Renal cortical epithelial cell (primary cell): ENCODE measurements around the gene MITF. TPM values are rescaled to one million over a fixed set of nuclear protein-coding genes. Genes with fewer than 3 reads are reported as not detected.
"Not testable (repeated sequence)": the region's sequence is repeated elsewhere in the genome, so short reads cannot be mapped to it uniquely, and the experiment has no call there.

Experiments
- DNase-seq: peaks from one replicate; pipeline ENCODE4 v3.0.0-alpha.2; 2011; ENCODE audit warnings: low read depth
- total RNA-seq: library from RNA; depleted of rRNA; stranded (reverse); fragments of >200 nt; gene quantifications from 2 replicates; pipeline ENCODE4 v1.2.3, GENCODE V29; 2014

Gene MITF
- total RNA-seq, 1 donor from 2014 or later, result 109 TPM

DNA sequence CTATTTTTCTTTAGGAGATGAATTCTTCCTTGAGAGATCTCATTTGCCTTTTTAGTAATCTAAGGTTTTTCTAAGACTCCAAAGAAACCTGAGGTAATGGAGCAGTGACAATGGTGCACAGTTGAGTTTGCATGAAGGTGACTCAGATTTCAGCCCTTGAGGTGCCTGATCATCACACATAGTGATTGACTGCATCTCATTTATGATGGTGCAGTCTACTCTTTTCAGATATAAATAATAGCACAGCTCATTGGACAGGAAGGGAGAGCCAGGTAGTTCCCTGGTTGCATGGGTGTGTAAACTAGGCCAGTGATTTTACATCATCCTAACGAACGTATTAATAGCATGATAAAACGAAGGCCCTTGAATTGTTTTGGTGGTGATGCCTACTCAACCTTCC lies 174.2 kb downstream of the MITF start:
- DNase-seq, result no peak

DNA sequence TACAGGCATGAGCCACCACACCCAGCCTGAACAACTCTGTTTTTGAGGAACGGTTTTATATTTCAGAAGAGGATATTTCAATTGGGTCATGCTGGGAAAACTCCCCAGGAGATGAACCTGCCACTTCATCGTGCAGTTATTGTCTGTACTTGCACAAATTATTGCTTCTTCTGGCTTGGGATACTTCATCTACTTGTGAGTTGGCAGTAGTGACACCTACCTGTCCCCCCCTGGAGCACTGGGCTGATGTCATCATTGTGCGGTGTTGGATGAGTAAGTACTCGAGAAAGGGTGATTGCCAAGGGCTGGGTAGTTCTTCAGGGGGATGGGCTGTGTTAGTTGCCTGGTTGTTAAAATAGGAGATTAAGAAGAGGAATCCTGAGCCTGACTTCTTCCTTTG lies 175.1 kb downstream of the MITF start:
- DNase-seq, result peak; percentile 57

DNA sequence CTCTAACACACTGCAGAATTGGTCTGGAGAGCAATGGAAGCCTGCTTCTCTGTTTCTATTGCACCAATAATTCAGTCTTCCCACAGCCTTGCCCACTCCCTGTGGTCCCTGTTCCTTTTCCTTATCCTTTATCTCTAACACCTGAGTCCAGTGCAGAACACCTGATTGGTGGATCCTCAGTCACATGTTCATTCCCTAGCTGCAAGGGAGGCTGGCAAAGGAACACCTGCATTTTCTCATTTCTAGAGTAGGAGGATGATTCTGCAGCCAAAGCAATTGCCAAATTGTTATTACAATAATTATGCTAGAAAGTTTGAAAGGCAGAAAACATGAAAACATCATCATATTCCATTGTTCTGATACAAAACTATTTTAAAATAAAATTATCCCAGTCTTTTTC lies 176.5 kb downstream of the MITF start:
- no peak for DNase-seq

DNA sequence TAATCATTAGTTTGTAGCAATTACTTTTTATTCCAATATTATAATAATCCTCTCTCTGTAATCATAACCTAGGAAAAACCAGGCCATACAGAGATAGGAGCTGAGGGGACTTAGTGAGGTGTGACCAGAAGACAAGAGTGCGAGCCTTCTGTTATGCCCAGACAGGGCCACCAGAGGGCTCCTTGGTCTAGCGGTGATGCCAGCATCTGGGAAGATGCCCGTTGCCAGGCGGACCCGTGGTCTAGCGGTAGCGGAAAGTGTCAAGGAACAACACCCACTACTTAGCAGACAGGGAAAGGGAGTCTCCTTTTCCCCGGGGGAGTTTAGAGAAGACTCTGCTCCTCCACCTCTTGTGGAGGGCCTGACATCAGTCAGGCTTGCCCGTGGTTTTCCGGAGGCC lies 180.7 kb downstream of the MITF start:
- DNase-seq, result not testable (repeated sequence)

DNA sequence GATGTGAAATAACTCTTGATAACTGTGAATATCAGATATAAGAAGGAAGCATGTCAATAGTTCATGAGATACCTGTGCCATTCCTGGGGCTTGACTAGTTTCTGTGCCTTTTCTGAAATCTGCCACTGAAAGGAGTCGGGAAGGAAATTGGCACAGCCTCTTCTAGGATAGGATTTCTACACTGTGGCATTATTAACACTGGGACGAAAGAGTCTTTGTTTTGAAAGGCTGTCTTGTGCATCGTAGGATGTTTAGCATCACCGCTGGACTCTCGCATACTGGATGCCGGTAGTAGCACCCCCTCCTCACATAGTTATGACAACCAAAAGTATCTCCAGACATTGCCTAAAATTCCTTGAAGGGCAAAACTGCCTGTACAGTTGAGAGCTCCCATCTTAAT lies 182.4 kb downstream of the MITF start:
- no peak for DNase-seq

DNA sequence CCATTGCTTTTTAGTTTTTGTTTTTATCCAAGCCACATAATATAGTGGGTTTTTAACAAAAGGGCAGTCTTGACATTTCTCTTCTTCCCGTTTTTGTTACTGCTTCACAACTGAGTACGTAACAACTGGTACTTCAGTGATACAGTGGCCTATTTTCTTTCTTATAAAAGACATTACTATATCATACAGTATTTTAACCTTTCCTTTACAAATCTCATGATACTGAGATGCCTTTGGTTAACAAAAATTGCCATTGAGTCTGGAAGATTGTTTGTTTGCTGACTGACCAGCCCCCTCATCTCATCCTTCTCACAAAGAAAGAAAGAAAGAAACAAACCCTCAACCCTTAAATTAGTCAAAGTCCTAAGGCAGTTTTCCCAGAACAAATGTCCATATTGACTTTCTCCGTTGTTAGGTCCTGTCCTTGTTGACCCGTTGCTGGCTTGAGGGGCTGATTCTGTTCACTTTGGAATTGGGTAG lies 183.3 kb downstream of the MITF start:
- DNase-seq, result no peak

DNA sequence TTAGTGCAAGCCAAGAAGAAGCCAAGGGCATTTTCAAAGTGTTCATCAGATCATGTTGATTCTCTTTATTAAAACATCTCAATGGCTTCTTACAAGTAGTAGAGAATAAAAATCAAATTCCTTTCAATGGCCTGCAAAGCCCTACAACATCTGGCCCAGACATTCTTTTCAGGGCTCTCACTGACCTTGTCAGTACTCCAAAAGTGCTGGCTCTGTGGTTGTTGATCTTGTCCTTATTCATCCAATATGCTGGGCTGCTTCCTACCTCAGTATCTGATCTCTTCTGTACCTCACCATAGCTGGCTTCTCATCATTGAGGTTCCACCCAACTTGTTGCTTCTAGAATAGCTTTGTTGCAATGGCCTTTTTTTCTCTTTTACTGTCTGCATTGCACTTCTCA lies 186.2 kb downstream of the MITF start:
- no peak for DNase-seq

DNA sequence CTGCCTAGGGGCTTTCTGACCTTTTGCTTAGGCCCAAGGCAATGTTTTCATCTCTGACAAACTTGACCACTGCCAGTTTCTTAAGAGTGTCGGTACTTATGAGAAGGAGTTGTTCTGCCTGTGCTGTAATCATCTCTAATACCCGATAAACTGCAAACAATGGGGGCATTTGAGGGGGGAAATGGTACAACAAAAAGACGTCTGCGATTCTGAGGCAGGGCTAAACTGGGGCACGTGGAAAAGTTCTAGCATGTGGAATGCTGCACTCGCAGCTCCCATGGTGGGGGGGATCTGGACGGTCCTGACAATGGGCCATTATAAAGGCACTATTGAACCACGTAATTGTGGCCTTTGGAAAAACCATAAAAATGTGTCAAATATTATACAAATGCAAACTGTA lies 187.1 kb downstream of the MITF start:
- DNase-seq, result no peak

DNA sequence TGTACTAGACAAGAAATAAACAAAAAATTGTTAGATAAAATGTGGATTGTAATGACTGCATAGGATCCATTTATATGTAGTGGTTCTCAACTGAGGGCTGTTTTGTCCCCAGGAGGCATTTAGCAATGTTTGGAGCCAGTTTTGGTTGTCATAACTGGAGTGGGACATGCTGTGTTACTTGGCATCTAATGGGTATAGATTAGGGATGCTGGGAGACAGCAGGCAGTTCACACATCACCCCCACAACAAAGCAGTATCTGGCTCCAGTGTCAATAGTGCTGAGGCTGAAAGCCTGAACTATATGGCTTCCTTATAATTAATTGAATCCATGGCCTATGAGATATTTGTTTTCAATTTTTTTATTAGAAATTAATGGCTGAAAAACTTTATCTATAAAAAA lies 188.3 kb downstream of the MITF start:
- no peak for DNase-seq

DNA sequence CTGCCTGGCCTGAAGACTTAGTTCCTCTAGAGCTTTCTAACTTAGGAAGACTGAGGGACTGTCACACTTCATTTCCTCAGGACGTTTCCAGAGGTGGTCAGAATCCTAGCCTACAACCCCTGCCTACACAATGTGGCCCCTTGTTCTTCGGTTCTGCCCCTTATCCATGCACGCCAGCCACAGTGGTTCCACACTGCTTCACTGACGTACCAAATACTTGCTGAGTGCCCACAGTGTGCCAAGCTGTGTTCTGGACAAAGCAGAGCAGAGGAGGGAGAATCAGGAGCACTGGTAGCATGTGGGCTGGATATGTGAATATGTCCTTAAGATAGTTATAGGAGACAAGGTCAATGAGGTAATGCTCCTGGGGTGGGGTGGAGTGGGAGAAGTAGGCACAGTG lies 189.8 kb downstream of the MITF start:
- no peak for DNase-seq

DNA sequence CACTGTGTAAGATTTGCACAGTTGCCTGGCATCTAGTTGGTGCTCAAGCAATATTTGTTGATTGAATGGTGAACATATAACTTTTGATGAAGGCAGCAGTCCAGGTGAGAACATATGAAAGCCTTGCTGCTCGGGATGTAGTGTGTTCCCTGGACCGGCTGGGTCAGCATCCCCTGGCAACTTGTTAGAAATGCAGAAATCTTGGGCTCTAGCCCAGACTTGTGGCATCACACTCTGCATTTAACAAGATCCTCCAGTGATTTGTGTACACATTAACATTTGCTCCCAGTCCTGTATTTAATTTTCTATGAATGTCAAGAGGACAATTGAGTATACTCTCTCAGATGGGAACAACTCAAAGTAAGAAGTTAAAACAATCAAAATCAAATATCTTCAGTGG lies 191.3 kb downstream of the MITF start:
- DNase-seq, result peak; percentile 64

DNA sequence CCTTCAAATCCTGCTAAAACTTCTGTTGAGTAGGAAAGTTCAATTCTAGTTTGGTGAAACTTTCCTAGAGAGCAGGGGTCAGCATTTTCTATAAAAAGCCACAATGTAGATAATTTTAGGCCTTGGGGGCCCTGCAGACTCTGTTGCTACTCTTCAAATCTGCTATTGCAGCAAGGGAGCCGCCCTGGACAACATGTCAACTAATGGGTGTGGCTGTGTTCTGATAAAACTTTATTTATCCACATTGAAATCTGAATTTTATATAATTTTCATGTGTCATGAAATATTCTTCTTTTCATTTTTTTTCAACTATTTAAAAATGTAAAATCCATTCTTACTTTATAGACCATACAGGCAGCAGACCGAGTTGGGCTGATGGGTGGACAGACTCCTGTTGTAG lies 192.8 kb downstream of the MITF start:
- no peak for DNase-seq

DNA sequence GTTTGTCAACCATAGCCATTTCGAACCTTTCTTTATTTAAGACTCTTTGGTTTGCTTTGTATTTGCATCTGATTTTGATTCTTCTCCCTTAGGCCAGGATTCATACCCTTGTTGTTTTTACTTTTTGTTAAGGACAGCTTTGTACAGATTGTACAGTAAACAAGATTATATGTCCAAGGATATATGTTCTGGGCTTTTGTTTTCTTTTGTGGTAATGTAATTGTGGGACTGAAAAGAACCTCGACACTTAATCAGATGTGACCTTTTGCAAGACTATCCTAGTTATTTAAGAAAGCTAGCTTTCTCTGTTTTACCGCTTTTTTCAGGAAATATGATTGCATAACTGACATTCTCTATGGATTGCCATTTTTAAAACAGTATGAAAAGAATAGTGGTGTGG lies 193.2 kb downstream of the MITF start:
- DNase-seq, result no peak

DNA sequence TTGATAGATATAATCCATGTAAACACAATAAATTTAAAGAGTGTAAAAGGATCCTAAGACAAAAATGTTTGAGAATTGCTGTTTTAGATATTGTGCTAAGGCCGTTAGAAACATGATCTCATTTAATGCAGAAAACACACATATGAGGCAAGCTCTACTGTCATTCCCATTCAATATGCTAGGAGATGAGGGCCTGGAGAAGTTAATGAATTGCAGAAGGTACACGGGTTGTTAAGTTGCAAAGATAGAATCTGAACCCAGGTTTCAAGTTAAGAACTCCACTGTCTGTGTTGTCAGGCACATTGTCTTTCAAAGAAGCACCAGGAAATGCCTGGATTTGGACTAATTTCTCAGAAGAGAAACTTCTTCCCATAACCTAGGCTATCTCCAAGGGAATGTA lies 195.1 kb downstream of the MITF start:
- peak; percentile 53 for DNase-seq

DNA sequence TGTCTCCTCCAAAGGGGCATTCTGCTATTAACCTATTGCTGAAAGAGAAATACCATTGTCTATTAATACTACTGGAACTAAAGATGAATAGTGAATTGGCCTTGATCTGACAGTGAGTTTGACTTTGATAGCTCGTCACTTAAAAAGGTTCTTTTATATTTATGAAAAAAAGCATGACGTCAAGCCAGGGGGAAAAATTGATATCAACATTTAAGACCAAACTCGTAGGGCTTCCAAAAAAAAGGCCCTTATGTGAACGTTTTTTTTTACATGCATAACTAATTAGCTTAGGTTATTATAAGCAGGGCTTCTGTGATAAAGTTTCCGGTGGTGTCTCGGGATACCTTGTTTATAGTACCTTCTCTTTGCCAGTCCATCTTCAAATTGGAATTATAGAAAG lies 197.0 kb downstream of the MITF start:
- DNase-seq, result no peak

DNA sequence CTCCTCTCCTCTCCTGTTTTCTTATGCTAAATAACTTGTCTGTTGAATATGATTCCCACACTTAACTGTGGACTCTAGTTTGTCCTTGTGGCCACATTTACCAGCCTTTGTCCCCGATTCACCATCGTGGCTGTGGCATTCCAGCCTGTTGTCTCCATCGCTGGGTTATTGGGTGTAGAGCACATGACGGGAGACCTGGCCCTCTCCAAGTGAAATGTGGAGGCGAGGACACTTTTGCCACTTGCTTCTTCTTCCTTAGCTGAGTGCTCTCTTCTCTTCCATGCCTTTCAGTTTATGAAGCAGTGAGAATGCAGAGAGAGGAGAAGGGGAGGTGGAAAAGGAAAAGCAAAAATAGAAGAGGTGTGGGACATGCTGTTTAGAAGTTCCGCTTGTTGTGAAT lies 198.8 kb downstream of the MITF start:
- DNase-seq, result no peak

DNA sequence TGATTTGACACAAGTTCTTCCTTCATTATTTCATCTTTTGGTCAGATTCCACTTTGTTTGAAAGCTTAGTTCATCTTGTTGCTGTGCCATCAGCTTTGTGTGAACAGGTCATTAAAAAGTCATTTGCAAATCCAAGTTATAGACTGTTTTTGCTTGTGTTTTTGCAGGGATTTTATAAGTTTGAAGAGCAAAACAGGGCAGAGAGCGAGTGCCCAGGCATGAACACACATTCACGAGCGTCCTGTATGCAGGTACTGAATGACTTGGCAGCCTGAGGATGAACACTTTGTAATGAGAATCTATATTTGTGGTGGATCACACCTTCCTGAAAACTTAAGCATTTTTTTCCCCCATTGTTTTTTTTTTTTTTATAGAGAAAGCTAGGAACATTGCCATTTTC lies 199.7 kb downstream of the MITF start:
- DNase-seq, result no peak

DNA sequence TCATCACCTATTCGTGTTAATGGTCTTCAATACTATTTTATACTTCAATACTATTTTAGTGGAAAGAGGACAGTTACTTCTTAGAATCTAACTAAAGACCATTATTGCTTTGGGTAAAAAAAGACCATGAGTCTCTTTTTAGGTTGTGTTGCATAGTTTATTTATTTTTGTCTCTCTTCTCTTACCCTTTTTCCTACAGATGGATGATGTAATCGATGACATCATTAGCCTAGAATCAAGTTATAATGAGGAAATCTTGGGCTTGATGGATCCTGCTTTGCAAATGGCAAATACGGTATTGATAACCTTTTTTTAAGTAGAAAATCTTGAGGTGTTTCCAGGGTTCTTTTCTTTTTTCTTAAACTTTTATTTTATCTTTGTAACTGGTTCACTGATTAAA lies 201.8 kb downstream of the MITF start:
- DNase-seq, result peak; percentile 13

DNA sequence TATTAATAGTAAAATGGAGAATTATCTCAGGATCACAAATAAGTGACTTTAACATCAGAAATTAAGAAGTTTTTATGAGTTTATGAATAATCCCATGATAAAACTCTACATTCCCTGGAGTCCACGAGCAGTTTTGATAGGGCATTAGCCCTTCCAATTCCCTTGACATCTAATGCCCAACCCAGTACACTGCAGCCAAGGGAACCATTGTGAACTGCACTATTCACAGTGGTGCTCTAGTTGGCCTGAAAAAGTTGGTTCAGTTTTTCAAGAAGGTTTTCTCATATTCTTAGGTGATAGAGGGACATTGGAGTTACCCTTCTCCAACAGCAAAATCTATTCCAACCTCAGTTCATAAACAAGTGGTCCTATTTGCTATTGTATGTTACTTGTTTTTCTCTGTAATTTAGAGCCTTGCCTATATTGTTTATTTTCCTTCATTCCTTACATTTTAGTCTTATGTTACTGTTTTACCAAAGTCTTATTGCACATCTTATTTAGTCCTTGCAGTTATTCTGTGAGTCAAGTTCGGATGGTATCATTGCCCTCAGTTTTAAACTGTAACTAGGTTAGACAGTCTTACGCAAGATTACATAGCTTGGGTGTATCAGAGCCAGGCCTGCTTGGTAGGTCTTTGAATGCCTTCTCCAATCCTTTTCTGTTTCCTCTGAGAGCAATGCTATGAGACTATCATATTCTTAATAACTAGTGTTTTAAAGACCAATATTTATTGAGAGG lies 202.3 kb downstream of the MITF start:
- peak; percentile 96 for DNase-seq

DNA sequence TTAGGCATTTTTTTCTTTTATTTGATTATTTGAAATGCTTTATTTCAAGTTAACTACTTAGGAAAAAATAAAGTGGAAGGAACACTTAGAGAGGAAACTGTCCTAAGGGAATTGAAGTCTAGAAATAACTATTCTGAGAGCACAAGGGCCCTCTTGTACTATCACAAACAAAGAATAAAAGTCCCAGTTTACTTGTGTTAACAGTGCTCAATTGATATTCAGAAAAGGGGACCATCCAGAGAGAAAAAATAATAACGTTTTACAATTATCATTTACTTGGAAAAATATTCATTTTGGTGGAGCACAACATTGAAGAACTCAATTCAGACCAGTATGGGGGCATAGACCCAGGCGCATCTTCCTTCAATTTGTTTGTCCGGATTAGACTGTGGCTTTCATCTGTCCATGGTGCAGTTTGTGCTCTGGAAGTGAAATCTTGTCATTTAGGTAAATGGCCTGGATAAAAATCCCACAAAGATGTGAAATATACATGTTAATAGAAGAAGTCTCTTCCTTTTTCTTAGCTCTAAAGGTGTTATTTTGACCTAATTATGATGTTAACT lies 205.7 kb downstream of the MITF start:
- no peak for DNase-seq

DNA sequence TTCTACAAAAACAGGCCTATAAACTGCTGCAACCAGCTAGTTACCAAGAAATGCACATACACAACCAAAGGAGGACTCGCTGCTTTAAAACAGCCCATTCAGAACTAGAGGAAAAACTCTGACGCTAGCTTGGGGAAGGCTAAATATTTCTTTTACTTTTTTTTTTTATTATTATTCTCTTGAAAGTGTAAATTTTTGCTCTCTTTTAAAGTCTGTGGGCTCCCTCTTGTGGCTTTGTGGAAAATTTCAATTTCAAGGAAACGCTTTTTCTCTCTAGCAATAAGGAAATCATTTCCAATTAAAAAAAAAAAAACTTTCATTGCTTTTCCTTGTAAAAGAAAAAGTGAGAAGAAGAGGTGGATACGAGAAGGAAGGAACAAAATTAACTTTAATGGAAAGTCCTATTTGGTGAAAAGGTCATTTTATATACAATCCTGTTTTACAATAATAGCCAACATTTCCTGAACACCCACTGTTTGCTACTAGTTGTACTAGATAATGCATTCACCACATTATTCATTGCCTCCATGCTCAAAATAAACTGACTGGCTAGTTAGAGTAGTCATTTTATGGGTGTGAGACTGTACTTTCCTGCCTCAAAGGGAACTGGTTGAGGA lies 209.1 kb downstream of the MITF start:
- DNase-seq, result peak; percentile 64

DNA sequence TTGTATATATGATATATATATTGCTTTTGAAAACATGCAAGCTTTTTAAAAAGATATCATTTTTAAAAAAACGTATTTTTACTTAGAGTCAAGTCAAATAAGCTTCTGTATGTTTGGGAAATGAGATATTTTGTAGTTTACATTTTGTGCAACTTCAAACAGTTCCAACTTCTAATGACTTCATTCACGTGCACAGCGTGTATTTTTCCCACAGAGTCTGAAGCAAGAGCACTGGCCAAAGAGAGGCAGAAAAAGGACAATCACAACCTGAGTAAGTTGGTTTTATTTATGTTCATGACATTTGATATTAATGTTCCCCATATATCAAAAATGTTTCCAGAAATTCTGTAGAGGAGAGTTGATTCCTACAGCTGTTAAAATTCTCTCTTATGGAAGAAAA lies 212.4 kb downstream of the MITF start:
- no peak for DNase-seq

DNA sequence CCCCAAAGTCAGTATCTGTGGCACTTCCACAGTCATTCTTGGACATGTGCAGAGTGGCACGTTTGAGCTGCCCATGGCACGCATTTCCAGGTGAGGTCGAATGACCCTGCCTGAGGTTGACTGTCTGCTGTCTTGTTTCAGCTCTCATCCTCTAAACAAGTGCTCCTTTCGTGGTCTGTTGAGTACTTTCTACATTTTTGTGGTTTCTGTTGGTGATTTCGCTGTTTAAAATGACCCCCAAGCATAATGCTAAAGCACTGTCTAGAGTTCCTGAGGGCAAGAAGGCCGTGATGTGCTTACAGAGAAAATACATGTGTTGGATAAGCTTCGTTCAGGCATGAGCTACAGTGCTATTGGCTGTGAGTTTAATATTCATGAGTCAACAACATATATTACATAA lies 220.3 kb downstream of the MITF start:
- no peak for DNase-seq
